HL-60/S4 treated with retinoic acid at 250 ng/mL for 4 days and 3 days (cell line): ENCODE data around the gene TTLL12.

Source experiments
- in situ Hi-C: fragments of 300-500 bp; cut with MboI; formaldehyde crosslinking; loops from 2 replicates; pipeline ENCODE4 v1.7.0; 2022; ENCODE audit warnings: low sequenced_read_pairs

TTLL12 gene

DNA sequence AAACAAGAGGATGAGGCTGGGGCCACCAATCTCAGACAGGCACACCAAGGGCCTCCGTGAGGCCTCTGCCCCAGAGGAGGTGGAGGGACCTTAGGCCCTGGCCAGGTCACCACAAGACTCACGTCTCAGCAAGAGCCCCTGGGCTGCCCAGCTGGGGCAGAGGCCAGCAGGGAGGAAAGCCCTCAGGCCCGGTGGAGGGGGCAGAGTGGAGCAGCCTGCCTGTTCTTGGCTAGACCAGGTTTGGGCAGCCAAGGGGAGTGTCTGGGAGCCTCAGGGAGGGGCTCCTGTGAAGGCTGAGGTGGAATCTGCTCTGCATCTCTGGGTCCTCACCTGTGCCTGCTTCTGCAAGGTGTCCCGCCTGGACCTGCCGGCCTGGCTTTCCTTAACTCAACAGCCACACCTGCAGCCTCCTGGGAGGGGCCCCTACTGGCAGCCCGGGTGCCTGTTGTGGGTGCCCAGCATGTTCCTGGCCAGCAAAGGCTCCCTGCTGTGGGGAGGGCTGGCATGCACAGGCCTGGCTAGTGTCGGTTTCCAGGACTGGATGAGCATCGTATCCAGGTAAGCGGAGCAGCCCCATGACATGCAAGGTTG is 11.9 kb downstream of the TTLL12 start:
- in situ Hi-C loops: no loop called here

DNA sequence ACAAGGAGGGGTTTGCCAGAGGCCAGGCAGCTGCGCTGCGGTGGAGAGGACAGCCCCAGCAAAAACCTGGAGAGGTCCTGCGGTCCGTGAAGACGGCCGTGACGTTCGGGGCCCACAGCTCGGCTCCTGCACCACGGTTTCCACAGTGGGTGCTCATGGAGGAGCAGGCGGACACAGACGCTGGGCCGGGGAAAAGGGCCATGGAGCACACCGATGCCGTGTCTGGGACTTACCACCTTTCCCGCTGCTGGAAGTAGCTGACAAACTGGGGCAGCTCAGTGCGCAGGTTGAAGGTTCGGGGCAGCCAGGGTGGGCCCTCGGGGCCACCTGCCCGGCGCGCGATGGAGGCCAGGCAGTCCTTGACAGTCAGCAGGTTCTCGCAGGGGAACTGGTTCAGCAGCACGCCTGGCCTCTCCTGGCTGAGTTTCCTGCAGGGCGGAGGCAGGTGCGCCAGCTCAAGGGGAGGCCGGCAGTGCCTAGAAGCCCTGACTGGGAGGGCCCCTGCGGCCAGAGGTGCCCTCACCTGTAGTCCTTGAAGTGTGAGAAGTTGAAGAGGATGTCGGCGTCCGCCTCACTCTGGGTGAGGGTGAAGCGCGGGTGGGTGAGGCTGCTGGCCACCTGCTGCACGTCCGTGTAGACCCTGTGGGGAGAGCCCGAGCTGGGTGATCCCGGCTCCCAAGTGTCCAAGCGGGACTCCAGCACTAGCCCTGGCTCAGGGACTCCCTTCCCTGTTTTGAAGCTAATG is 12.8 kb downstream of the TTLL12 start:
- in situ Hi-C loops: no loop called here

DNA sequence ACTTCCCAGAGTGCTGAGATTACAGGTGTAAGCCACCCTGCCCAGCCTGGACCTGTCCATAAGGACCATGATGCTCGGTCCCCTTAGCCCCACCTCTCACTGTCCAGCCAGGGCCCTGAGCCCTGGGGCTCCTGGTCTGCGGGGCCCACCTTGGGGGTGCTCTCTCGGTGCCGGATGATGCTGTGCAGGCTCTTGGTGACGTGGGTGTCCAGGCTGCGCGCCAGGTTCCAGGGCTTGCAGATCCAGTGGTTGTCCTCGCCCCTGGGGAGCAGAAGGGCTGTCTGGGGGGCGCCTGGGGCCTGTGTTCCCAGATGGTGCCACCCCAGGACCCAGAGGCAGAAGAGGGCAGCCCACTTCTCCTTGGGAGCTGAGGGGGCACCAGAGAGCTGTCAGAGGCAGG is 13.4 kb downstream of the TTLL12 start:
- in situ Hi-C loops: no loop called here

DNA sequence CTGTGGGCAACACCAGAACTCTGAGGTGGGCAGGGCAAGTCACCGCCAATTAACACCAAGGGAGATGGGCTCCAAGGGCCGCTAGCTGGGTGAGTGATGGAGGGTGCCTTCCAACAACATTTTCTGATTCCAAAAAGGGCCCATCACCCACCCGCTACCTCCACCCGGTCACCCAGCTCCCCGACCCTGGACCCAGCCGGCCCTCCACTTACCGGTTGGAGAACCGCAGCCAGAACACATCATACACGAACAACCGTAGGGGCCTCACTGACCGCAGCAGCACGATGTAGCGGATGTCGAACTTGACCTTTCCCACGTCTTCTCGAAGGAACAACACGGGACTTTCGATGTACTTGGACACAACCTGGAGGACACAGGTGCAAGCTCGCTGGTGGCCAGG is 14.7 kb downstream of the TTLL12 start:
- in situ Hi-C loops: no loop called here

DNA sequence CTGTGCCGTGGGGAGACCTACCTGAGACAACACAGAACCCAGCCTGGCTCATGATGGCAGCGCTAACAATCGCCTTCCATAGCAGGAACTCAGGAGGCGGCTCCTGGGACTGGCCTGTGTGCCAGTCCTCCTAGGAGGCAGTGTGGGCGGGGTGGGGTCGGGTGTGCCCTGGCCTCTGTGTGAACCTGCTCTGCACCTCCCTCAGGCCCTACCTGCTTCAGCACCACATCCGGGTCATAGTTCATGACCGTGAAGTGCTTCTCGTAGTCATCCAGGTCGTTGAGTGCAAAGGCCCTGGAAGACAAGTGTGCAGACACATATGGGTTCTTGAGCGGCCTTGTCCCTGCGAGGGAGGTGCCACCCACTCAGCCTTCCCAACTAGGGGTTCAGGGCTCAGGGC is 15.3 kb downstream of the TTLL12 start:
- in situ Hi-C loops: no loop called here

DNA sequence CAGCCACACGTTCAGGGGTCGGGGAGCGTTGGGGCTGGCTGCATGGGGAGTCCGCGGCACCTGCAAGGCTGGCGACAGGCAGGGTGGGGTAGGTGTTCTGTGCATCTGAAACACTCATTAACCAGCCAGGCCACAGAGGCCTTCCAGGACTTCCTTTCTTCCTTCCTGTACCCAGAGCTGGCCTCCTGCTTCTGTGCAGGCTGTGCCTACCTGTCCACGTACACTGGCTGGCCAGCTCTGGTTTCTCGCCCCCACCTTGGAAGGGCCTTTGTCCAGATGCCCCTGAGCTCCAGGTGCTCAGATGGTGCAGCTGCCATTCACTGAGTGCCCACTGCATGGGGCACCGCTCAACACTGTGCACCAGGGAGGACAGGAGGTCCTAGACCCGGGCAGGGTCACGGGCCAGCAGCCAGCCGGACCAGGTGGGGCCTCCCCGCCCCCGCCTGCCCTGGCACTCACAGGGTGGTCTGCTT is 15.9 kb downstream of the TTLL12 start:
- in situ Hi-C loops: no loop called here

DNA sequence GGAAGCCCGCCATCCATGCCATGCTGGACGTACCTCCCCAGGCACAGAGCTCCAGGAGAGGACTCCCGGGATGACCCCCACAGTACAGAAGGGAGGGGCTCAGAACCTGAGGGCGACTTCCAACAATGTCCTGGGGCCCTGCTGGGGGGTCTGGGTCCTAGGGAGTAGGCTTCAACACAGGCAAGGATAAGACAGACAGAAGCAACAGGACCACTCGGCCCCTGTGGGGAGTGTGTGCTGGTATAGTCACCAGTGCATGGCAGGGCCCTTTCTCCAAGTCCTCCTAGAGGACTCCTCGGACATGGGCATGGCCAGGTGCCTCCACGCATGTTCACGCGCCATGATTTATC is 16.8 kb downstream of the TTLL12 start:
- in situ Hi-C loops: no loop called here

DNA sequence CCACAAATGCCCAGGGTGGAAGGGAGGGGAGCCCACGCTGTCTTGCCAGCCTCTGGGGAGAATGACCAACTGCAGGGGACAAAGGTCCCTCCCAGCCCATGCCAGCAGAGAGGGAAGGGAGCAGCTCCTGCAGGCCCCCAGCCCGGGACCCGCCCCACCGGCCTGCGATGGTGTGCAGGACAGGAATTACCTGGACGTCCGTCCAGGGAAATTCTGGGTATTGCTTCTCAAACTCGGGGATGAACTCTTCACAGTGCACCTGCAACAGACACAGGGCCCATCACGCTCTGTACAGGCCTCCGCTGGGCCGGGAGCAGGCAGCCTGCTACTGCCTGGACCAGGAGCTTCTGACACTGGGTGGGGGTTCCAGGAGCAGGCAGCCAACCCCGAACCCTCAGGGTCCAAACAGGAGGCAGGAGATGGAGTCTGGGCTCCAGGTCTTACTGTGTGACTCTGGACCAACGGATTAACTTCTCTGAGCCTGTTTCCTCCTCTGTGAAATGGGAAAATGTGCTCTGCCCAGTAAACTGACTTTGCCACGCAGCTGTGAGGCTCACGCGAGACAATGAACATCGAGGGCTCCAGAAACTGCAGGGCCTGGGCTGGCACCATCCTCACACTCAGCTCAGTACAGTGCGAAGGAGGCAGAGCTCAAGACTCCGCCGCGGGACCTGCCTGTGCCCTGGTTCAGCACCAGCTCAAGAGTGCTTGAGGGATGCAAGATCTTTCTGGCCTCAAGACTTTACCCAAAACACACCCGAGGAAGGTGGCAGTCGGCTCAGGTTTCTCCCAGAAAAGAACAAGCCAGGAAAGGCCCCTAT is 17.4 kb downstream of the TTLL12 start:
- in situ Hi-C loops: no loop called here

DNA sequence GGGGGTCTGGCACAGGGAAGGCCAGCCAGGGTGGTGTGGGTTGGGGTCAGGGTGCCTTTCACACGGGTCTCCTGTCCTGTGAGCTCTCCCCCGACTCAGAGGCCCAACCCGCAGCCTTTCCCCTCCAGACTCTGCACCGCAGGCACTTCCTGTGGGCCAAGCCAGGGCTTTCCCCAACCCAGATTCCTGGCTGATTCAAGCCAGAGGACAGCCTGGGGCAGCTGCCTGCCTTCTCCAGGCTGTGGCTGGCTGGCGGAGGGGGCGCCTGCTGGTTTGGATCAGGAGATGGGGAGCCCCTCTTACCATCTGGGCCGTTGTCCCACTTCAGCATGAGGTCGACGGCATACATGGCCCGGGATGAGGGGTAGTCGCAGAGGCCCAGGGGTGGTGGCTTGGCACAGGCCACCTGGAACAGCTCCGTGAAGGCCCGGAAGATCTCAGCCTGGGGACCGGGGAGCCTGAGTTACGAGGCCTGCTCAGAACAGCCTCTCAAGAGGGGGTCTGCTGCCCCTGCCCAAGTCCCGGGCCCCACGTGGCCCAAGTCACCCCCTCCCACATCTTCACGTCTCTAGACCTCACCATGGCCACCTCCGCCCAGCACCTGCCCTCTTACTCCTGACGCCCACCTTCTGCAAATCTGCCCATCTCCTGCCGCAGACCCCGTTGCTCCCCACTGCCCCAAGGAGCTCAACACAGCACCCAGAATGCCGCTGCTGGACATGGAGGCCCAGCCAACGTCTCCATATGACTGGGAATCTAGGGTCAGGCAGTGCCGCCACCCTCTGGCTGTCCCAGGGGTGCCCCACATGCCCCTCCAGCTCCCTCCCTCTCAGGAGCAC is 18.2 kb downstream of the TTLL12 start:
- in situ Hi-C loops: no loop called here

DNA sequence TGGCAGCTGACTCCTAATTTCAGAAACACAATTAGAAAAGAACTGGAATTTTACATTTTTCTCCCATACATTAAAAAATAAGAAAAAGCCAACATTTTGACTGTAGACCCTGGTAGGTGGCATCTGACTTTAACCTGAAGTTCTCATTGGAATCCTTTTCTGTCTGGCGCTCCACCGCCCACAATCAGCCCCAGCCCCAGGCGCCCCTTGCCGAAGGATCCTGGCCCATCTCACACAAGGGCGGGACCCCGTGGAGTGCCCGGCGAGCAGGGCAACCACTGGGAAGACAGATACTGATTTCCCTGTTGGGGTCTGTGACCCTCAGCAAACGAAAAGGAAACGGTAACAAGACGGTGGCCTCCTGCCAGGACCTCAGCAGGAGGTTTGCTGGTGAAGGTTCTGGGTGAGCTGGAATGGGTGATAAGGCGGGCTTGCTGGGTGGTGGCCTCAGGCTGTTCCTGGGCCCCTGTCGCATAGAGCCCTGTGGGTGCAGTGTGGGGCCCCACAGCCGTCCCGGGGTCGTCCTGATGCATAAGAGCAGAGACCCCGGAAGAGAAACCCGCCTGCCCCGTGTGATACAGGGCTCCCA is 19.8 kb downstream of the TTLL12 start:
- in situ Hi-C loops: no loop called here

DNA sequence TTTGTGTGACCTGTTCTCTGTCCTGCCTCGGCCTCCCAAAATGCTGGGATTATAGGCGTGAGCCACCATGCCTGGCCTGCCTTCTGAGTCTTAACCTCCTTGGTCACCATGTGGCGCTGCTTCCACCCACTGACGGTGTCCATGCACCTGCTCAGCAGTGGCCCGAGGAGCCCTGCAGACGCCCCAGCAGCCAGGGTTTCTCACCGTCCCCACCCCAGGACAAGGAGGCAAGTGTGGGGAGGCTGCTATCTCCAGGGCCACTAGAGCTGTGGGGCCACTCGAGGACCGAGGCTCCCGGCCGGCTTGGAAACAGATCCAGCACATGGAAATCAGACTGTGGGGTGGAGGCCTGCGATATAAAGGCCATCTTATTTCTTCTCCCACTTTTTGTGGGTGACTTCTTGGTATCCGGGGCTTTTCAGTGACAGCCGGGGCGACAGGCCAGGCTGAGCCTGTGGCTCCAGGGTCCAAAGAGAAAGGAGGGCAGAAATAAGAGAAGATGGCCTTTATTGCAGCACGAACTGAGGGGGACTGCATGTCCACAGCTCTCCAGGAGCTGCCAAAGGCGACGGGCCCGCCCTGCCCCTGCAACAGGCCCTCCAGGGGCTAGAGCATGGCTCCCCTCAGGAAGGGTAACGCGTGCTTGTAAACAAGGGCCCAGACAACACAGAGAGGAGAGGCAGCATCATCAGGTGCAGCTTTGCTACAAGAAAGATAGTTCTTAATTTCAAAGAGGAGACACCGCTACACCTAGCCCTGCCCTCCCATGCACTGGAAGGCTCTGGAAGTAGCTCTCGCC is 20.6 kb downstream of the TTLL12 start:
- in situ Hi-C loops: no loop called here

DNA sequence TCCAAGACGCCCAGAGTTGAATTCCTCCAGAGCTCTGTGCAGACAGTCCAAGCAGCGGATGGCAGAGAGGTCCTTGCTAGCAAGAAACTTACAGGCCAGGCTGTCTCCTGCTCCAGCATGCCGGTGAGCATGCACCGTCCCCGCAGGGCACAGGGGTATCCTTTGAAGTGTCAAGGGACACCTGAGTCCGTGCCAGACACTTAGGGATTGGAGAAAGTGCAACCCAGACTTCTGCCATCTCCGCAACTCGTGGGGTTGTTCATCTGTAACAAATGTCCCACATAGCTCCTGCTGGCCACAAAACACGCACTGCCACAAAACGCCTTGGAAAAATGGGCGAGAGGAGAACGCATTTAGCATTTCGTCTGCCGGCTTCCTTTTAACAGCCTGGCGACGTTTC is 22.3 kb downstream of the TTLL12 start:
- in situ Hi-C loops: no loop called here

DNA sequence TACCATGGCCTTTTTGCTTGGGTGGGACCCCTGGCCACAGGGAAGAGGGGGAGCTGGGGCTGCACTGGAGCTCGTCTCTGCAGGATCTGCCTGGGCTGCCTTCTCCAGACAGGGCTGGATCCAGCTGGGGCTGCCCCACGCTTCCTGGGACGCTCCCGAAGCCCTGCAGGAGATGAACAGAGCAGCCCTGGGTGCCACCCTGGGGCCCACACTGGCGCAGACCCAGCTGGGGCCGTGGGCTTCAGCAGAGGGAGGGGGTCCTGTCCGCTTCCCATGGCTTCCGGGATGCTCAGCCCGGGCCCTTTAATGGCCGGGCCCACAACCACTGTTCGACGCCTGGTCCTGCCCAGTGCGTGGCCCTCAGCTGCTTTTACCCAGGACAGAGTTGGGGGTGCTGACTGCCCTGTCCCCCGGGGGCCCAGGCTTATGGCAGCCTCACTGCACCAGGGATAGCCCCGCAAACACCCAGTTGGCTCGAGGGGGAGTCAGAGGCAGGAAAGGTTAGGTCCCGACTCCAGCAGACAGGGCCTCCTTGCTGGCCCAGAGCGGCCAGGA is 23.6 kb downstream of the TTLL12 start:
- in situ Hi-C loops: no loop called here

DNA sequence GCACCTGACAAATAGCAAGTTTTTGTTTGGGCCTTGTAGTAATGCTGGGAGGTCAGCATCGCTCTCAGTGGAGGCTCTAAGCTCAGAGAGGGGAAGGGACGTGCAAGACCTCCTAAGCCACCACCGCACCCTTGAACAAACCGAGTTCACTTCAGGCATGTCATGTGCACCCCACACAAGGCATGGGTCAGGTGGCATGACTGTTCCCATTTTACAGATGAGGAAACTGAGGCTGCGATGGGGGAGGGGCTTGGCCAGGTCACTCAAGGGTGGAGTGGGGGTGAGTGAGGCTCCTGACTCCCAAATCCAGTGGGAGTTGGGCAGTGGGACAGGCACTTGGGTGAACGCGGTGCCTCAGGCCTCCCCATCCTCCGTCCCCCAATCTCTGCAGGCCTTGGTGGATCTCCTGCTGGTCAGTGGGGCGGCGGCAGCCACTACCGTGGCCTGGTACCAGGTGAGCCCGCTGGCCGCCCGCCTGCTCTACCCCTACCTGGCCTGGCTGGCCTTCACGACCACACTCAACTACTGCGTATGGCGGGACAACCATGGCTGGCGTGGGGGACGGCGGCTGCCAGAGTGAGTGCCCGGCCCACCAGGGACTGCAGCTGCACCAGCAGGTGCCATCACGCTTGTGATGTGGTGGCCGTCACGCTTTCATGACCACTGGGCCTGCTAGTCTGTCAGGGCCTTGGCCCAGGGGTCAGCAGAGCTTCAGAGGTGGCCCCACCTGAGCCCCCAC is 24.4 kb downstream of the TTLL12 start:
- in situ Hi-C loops: no loop called here

DNA sequence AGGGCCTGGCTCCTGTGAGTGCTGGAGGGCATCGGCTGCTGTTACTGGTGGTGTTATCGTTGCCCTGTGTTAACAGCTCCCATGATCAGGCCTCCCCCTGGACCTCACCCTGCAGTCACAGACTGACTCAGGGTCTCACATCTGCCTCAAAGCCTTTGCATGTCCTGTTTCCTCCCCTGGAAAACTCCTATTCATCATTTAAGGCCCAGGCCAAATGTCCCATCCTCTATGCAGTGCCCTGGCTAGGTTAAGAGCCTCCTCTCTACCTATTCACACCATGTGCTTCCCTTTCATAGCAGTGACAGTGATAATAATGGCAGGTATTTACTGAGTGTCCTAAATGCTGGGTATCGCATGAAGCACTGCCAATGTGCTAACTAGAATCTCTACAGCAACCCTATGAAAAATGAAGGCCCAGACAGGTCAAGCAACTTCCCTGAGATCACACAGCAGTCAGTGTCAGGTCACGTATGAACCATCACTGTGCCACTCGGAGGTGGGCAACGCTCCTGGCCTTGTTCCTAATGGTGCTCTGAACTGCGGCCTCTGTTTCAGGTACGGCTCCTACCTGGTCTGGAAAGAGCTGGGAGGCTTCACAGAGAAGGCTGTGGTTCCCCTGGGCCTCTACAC is 26.3 kb downstream of the TTLL12 start:
- in situ Hi-C loops: no loop called here

DNA sequence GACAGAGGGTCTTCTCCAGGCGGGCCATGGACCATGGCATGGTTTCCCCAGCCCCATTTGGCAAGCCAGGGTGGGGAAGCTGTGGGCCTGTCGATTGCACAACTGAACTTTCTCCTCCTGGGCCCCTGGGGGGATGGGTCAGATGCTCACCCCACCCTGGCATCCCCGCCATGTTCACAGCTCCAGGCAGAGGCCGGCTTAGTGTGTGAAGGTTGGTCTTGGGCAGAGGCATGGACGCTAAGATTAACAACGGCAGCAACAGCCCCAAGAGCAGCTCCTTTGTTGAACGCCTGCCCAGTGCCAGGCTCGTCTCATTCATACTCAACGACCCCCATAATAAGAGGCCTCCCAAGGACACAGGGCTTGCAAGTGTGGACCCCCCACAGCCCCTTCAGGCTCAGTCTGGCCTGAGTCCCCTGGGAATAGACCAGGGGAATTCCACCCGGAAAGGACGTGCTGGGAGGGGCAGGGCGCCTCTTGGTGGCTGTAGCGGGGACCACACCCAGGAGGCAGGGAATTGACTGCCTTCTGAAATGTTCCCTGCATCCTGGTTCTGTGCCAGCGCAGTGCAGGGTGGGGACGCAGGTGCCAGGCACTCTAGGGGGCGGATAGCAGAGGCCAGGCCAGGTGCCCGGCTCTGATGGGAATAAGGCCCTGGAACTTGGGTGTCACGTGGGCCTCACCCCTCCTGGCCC is 27.3 kb downstream of the TTLL12 start:
- in situ Hi-C loops: no loop called here

DNA sequence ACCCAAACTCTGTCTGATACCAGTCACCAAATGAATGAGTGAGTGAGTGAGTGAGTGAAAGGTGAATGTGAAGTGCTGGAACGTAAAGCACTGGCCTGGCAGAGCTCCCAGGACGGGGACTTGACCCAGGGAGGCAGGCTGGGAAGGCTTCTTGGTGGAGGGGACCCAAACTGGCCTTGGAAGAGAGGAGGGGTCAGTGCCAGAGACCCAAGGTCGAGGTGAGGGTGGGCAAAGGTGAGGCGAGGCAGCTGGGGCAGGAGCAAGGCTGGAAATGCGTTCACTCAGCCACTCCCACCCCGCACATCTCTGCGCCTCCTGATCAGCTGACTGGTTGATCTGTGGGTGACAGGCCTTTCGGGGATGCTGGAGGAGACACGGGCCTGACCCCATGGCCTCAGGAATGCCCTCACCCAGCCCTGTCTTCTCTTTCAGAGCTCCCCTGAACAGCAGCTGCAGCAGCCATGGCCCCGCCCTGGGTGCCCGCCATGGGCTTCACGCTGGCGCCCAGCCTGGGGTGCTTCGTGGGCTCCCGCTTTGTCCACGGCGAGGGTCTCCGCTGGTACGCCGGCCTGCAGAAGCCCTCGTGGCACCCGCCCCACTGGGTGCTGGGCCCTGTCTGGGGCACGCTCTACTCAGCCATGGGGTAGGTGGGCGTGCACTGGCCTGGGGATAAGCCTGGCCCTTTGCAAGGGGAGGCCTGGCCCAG is 28.0 kb downstream of the TTLL12 start:
- in situ Hi-C loops: no loop called here
